HepG2 (cell line): ENCODE measurements around the gene MYO16. TPM values are rescaled to one million over a fixed set of nuclear protein-coding genes. Genes with fewer than 3 reads are reported as not detected.

Source experiments
- ATAC-seq: fragments of 200-7000 bp; cut with Tn5 transposase; 3 replicates; pipeline ENCODE4 v1.9.1; 2020; ENCODE audit warnings: mild to moderate bottlenecking, moderate library complexity
- BruUV-seq: library from RNA; stranded (reverse); fragments of 400-500 nt; replicated peaks from 2 replicates; lab custom pipeline; 2021; lab: Mats Ljungman, UMichigan
- CTCF ChIA-PET: fragments of 300-600 bp; formaldehyde crosslinking; extraction: SDS; loops from one replicate; lab custom pipeline; 2021; ENCODE audit warnings: low total read pairs, inconsistent platforms, low intra/inter-chr PET ratio; lab: Yijun Ruan, JAX
- POLR2A ChIA-PET: fragments of 350-600 bp; sonication (Branson Sonifier 250); formaldehyde crosslinking; loops from one replicate; lab custom pipeline; 2020; ENCODE audit warnings: antibody characterized with exemption, inconsistent platforms; lab: Yijun Ruan, JAX
- DNase-seq: peaks from one replicate; pipeline ENCODE4 v3.0.0-alpha.2; 2015; ENCODE audit warnings: low spot score
- FAIRE-seq: peaks from 3 replicates; lab custom pipeline; 2011; peaks lifted over from hg19 to GRCh38; lab: Jason Lieb, UNC
- H2AFZ ChIP-seq: one replicate; pipeline ENCODE4 v1.6.1; 2011; ENCODE audit warnings: low read length, inconsistent platforms
- H3K27ac ChIP-seq: fragments of 300-600 bp; 3 replicates; pipeline ENCODE4 v1.8.0; 2011; ENCODE audit warnings: mixed run types, mild to moderate bottlenecking, mixed read lengths, low read length, inconsistent platforms; ENCODE audit not compliant: insufficient read depth; ENCODE audit errors: extremely low read length
- H3K27me3 ChIP-seq, 2 experiments: fragments of 200-600 bp in 1 of 2; 2 replicates in 1 of 2; 3 replicates in 1 of 2; pipeline versions ENCODE4 v1.6.0 to v1.8.0; 2011; ENCODE audit warnings: low read length in 2 of 2, mild to moderate bottlenecking in 2 of 2, moderate library complexity in 2 of 2, inconsistent platforms in 1 of 2; ENCODE audit not compliant: insufficient read depth in 2 of 2, control insufficient read depth in 1 of 2
- H3K36me3 ChIP-seq, 2 experiments: fragments of 200-600 bp in 1 of 2; replicated peaks in 1 of 2; 2 replicates in 1 of 2; 3 replicates in 1 of 2; pipeline versions ENCODE4 v1.5.1 to v1.8.0; 2011; ENCODE audit warnings: low read length in 2 of 2, inconsistent platforms in 1 of 2; ENCODE audit not compliant: insufficient read depth in 2 of 2, control insufficient read depth in 1 of 2
- H3K4me1 ChIP-seq: 2 replicates; pipeline ENCODE4 v1.5.1; 2012; ENCODE audit warnings: low read length, inconsistent platforms; ENCODE audit not compliant: insufficient read depth
- H3K4me2 ChIP-seq: 2 replicates; pipeline ENCODE4 v1.6.0; 2011; ENCODE audit warnings: low read depth, low read length, inconsistent platforms
- H3K4me3 ChIP-seq, 3 experiments: fragments of 200-600 bp in 1 of 3; sonication (generic), shearing (Covaris generic) in 1 of 3; replicated peaks in 1 of 3; 2 replicates each; pipeline ENCODE4 v1.5.1; 2011 to 2016; ENCODE audit warnings: low read length in 3 of 3, inconsistent platforms in 2 of 3, low read depth in 2 of 3, mild to moderate bottlenecking in 2 of 3, control low read depth in 1 of 3, mixed read lengths in 1 of 3; ENCODE audit not compliant: insufficient read depth in 1 of 3
- H3K79me2 ChIP-seq: one replicate; pipeline ENCODE4 v1.6.1; 2011; ENCODE audit warnings: low read length, inconsistent platforms; ENCODE audit not compliant: insufficient read depth
- H3K9ac ChIP-seq: 2 replicates; pipeline ENCODE4 v1.6.0; 2011; ENCODE audit warnings: mild to moderate bottlenecking, low read depth, low read length, inconsistent platforms; ENCODE audit not compliant: insufficient read depth
- H3K9me3 ChIP-seq: 2 replicates; pipeline ENCODE4 v1.5.1; 2012; ENCODE audit warnings: mild to moderate bottlenecking, low read length
- H4K20me1 ChIP-seq: 2 replicates; pipeline ENCODE4 v1.6.0; 2011; ENCODE audit warnings: inconsistent platforms, mild to moderate bottlenecking, low read length, moderate library complexity; ENCODE audit not compliant: insufficient read depth
- ARHGAP35 ChIP-seq: sonication (generic); formaldehyde crosslinking; IDR thresholded peaks from 2 replicates; pipeline ENCODE4 v1.9.0; 2022; ENCODE audit warnings: mild to moderate bottlenecking, inconsistent platforms, moderate library complexity, missing genetic modification reagents, borderline replicate concordance
- MXD4 ChIP-seq: IDR thresholded peaks from 2 replicates; pipeline ENCODE4 v1.6.1; 2016; ENCODE audit warnings: mild to moderate bottlenecking, missing biosample characterization, missing genetic modification reagents
- NFRKB ChIP-seq: fragments of 450-650 bp; IDR thresholded peaks from 2 replicates; pipeline ENCODE4 v1.6.1; 2017
- NR2F1 ChIP-seq, 2 experiments: fragments of 450-650 bp in 1 of 2; formaldehyde crosslinking in 1 of 2; IDR thresholded peaks; 2 replicates each; pipeline versions ENCODE4 v1.5.0 to v1.6.1; 2016 to 2020; ENCODE audit warnings: mild to moderate bottlenecking in 1 of 2, missing compliant biosample characterization in 1 of 2, missing genetic modification reagents in 1 of 2, moderate library complexity in 1 of 2
- NR2F6 ChIP-seq, 2 experiments: IDR thresholded peaks; 2 replicates each; pipeline ENCODE4 v1.6.1; 2016; ENCODE audit warnings: antibody characterized with exemption in 1 of 2, mild to moderate bottlenecking in 1 of 2
- PLRG1 ChIP-seq: fragments of 450-650 bp; conservative IDR thresholded peaks from 2 replicates; pipeline ENCODE4 v1.6.1; 2016
- SRY ChIP-seq: sonication (generic); formaldehyde crosslinking; IDR thresholded peaks from 2 replicates; pipeline ENCODE4 v1.8.0; 2022; ENCODE audit warnings: mild to moderate bottlenecking, missing genetic modification reagents
- TAF15 ChIP-seq: fragments of 200-400 bp; formaldehyde crosslinking; IDR thresholded peaks from one replicate; pipeline ENCODE4 v1.6.1; 2018; ENCODE audit warnings: mild to moderate bottlenecking, low read depth, low read length; ENCODE audit not compliant: poor library complexity, severe bottlenecking
- TMF1 ChIP-seq: sonication (generic); formaldehyde crosslinking; IDR thresholded peaks from 2 replicates; pipeline ENCODE4 v1.8.1; 2022; ENCODE audit warnings: low read depth, missing genetic modification reagents
- ZC3H13 ChIP-seq: sonication (generic); formaldehyde crosslinking; IDR thresholded peaks from 2 replicates; pipeline ENCODE4 v1.8.1; 2023; ENCODE audit warnings: mild to moderate bottlenecking, missing genetic modification reagents, moderate library complexity
- WGBS: methylation state at CpG from one replicate; pipeline ENCODE4 v1.1.6; 2017; ENCODE audit warnings: low lambda C conversion rate; 5-methylcytosine and 5-hydroxymethylcytosine counted together
- in situ Hi-C: cut with HindIII; loops from 2 replicates; pipeline ENCODE4 v1.10.0; 2017; ENCODE audit warnings: low pct_unique_long_range_greater_than_20kb; ENCODE audit not compliant: extremely low pct_ligation_motif_present
- intact Hi-C: fragments of 100-400 bp; cut with micrococcal nuclease; formaldehyde crosslinking; loops from one replicate; pipeline ENCODE4 v1.10.0; 2022; ENCODE audit not compliant: unreplicated experiment
- polyA plus RNA-seq, 8 experiments: library from polyadenylated mRNA; depleted of rRNA in 3 of 8; stranded (reverse) in 7 of 8; unstranded in 1 of 8; fragments of >200 nt; fragmentation: Illumina TruSeq in 4 of 8; extraction: Trizol in 4 of 8; gene quantifications; 2 replicates each; pipeline versions ENCODE4 v1.2.1 to v1.2.3, GENCODE V29; 2011 to 2016; ENCODE audit warnings: low read depth in 4 of 8, missing spikeins in 1 of 8, mixed read lengths in 1 of 8; ENCODE audit not compliant: insufficient read depth in 1 of 8
- total RNA-seq, 5 experiments: library from RNA; depleted of rRNA; stranded (reverse); fragments of >200 nt; fragmentation: Illumina TruSeq; extraction: Trizol; gene quantifications; 2 replicates each; pipeline ENCODE4 v1.2.3, GENCODE V29; 2016; ENCODE audit warnings: low read depth in 1 of 5
- TF ChIP-seq, protein P1 (sequence below): sonication (generic); formaldehyde crosslinking; IDR thresholded peaks from 2 replicates; pipeline ENCODE4 v1.5.0; 2020; ENCODE audit warnings: mild to moderate bottlenecking, missing genetic modification reagents

MYO16 gene
- total and polyA plus RNA-seq, 2 of the 13 experiments (the other 11 are each of a cell fraction or from before 2014, with no cell fraction given): not detected

DNA sequence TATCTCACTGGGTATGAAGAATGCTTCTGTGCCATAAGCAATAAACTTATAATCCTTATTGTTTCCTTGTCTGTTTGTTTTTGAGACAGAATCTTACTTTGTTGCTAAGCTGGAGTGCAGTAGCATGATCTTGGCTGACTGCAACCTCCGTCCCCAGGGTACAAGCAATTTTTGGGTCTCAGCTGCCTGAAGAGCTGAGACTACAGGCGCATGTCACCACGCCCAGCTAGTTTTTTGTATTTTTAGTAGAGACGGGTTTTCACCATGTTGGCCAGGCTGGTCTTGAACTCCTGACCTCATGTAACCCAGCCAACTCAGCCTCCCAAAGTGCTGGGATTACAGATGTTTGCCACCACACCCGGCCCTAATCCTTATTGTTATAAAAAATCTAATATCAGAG lies 112.5 kb downstream of the MYO16 start (continued):
- TF ChIP-seq TMF1 (CRISPR knock-in tag): no peak

DNA sequence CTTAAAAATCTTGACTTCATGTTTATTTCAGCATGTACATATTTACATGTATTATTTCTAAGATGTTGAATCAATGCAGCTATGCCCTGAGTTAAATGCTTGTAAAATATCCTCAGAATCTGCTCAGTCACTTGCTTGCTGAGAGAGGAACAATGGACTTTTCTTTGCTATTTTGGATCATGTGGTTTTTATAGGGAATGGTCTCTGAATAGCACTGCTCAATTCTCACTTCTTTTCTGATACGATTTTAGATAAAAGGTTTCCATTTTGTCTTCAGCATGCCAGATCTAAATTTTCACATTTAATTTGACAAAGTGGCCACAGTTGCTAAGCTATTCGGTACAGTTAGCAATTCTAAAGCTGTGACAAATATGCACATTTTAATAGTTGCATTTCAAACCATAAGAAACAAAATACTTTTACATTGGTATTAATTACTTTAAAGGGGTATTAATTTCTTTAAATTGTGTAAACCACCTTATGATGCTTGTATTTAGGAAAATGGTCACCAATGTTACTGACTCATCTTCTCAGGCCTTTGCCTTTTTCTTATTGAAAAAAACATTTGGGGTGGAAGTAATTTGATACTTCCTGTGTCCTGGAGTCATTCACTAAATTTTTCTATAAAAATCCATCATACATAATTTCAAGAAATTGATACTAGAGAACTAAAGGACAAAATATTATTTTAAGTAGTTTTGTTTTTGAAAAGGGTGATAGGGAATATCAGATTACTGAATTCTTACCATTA lies 113.5 kb downstream of the MYO16 start:
- POLR2A ChIA-PET: no interaction called here
- CTCF ChIA-PET: no interaction called here

More for the DNA sequence above, 113.5 kb downstream of the MYO16 start:
- BruUV-seq: no TSS peak
- WGBS: 4% methylated on average over 2 of the region's 2 CpGs
- no peaks in the 10 kb centered on the region for H3K4me1 ChIP-seq
- no peak for TF ChIP-seq ZC3H13 (CRISPR knock-in tag)
- no peak for TF ChIP-seq NR2F6 (IDR thresholded peaks at IDR 0.05)
- no peak for TF ChIP-seq NR2F6 (CRISPR knock-in tag; IDR thresholded peaks at IDR 0.05)
- TF ChIP-seq MXD4: no peak
- no peak for TF ChIP-seq NFRKB
- TF ChIP-seq ARHGAP35 (CRISPR knock-in tag): no peak
- TF ChIP-seq NR2F1 (CRISPR knock-in tag; IDR thresholded peaks at IDR 0.05): no peak
- TF ChIP-seq SRY (CRISPR knock-in tag): no peak
- TF ChIP-seq PLRG1: no peak
- TF ChIP-seq TAF15: no peak
- TF ChIP-seq, protein P1, sequence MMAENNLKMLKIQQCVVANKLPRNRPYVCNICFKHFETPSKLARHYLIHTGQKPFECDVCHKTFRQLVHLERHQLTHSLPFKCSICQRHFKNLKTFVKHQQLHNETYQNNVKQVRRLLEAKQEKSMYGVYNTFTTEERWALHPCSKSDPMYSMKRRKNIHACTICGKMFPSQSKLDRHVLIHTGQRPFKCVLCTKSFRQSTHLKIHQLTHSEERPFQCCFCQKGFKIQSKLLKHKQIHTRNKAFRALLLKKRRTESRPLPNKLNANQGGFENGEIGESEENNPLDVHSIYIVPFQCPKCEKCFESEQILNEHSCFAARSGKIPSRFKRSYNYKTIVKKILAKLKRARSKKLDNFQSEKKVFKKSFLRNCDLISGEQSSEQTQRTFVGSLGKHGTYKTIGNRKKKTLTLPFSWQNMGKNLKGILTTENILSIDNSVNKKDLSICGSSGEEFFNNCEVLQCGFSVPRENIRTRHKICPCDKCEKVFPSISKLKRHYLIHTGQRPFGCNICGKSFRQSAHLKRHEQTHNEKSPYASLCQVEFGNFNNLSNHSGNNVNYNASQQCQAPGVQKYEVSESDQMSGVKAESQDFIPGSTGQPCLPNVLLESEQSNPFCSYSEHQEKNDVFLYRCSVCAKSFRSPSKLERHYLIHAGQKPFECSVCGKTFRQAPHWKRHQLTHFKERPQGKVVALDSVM (CRISPR knock-in tag): no peak
- TF ChIP-seq, all 625 proteins: peak for 0
- H3K27ac ChIP-seq: no peak overlapping the region
- H3K4me2 ChIP-seq: no peak overlapping the region
- H4K20me1 ChIP-seq: no peaks in the 10 kb centered on the region
- H3K36me3 ChIP-seq: no peaks in the 10 kb centered on the region
- no peak overlapping the region for H2AFZ ChIP-seq
- H3K9me3 ChIP-seq: peaks cover 15% of the 10 kb centered on the region; the same call in 1 of the 2 replicates
- H3K9ac ChIP-seq: no peak overlapping the region
- no peaks in the 10 kb centered on the region for H3K79me2 ChIP-seq
- ATAC-seq: no peak
- no peak for DNase-seq
- no peaks in the 10 kb centered on the region for H3K27me3 ChIP-seq
- in situ Hi-C loops: no loop called here
- H3K4me3 ChIP-seq: no peak overlapping the region
- intact Hi-C loops: no loop called here
- no peak for FAIRE-seq
